DOHH2 (cell line): ENCODE data around the gene GPRC5B.

Experiments used
- H3F3A ChIP-seq: fragments of 200-600 bp; sonication (generic), shearing (Covaris generic); 2 replicates; pipeline ENCODE4 v1.6.0; 2016; ENCODE audit warnings: antibody characterized with exemption, mild to moderate bottlenecking; ENCODE audit not compliant: control insufficient read depth, insufficient read depth
- H3K27ac ChIP-seq: fragments of 200-600 bp; sonication (generic); 2 replicates; pipeline ENCODE4 v1.5.1; 2014; ENCODE audit warnings: low read depth, mild to moderate bottlenecking, low read length, moderate library complexity
- H3K27me3 ChIP-seq: fragments of 200-600 bp; sonication (generic); 2 replicates; pipeline ENCODE4 v1.6.1; 2014; ENCODE audit warnings: mild to moderate bottlenecking, low read length, mixed read lengths; ENCODE audit not compliant: control insufficient read depth
- H3K36me3 ChIP-seq: fragments of 200-600 bp; sonication (generic); 2 replicates; pipeline ENCODE4 v1.6.1; 2014; ENCODE audit warnings: mild to moderate bottlenecking, low read length, moderate library complexity, mixed read lengths; ENCODE audit not compliant: control insufficient read depth
- H3K4me1 ChIP-seq: fragments of 200-600 bp; sonication (generic); 2 replicates; pipeline ENCODE4 v1.6.1; 2014; ENCODE audit warnings: mild to moderate bottlenecking, low read length, mixed read lengths; ENCODE audit not compliant: control insufficient read depth
- H3K4me2 ChIP-seq: fragments of 200-600 bp; sonication (generic); 2 replicates; pipeline ENCODE4 v1.6.0; 2014; ENCODE audit warnings: mild to moderate bottlenecking, low read length, moderate library complexity
- H3K4me3 ChIP-seq: fragments of 200-600 bp; sonication (generic); 2 replicates; pipeline ENCODE4 v1.5.1; 2014; ENCODE audit warnings: mild to moderate bottlenecking, low read length, mixed read lengths
- H3K79me2 ChIP-seq: fragments of 200-600 bp; sonication (generic); 2 replicates; pipeline ENCODE4 v1.6.1; 2014; ENCODE audit warnings: mild to moderate bottlenecking, low read length, mixed read lengths; ENCODE audit not compliant: control insufficient read depth
- H3K9me2 ChIP-seq: fragments of 200-600 bp; sonication (generic); replicated peaks from 2 replicates; pipeline ENCODE4 v1.6.1; 2014; ENCODE audit warnings: mild to moderate bottlenecking, low read length, mixed read lengths; ENCODE audit not compliant: control insufficient read depth
- H3K9me3 ChIP-seq: fragments of 200-600 bp; sonication (generic); 2 replicates; pipeline ENCODE4 v1.6.1; 2014; ENCODE audit warnings: antibody characterized with exemption, low read length, mixed read lengths; ENCODE audit not compliant: control insufficient read depth, insufficient read depth
- H4K20me1 ChIP-seq: fragments of 200-600 bp; sonication (generic); 2 replicates; pipeline ENCODE4 v1.6.0; 2014; ENCODE audit warnings: low read depth, mild to moderate bottlenecking, antibody characterized with exemption, low read length, moderate library complexity; ENCODE audit not compliant: control insufficient read depth, insufficient read depth
- CTCF ChIP-seq: fragments of 200-600 bp; sonication (generic); IDR thresholded peaks from one replicate; pipeline ENCODE4 v1.5.1; 2014; ENCODE audit warnings: antibody characterized with exemption, mild to moderate bottlenecking, low read depth, low read length; ENCODE audit not compliant: poor library complexity, severe bottlenecking
- EZH2phosphoT487 ChIP-seq: fragments of 200-600 bp; sonication (generic); IDR thresholded peaks from 2 replicates; pipeline ENCODE4 v1.6.1; 2017; ENCODE audit warnings: borderline replicate concordance, mild to moderate bottlenecking, antibody characterized with exemption, low read length, moderate library complexity, mixed read lengths

Gene GPRC5B

GRCh38 chr16:19846436-19846835 lies 38.2 kb downstream of the GPRC5B start:
- Histone ChIP-seq H3K4me3 (no peak overlapping the region), H3F3A (no peaks in the 10 kb centered on the region), H3K36me3 (no peaks in the 10 kb centered on the region), H4K20me1 (no peaks in the 10 kb centered on the region), H3K27me3 (peaks cover 13% of the 10 kb centered on the region; the same call in 1 of the 2 replicates), H3K9me2 (no peaks in the 10 kb centered on the region), H3K4me2 (no peak overlapping the region), H3K27ac (no peak overlapping the region), H3K9me3 (no peaks in the 10 kb centered on the region), H3K79me2 (no peaks in the 10 kb centered on the region), H3K4me1 (no peaks in the 10 kb centered on the region)
- no peak for TF ChIP-seq CTCF
- TF ChIP-seq EZH2phosphoT487, result no peak

GRCh38 chr16:19844945-19845641 lies 39.6 kb downstream of the GPRC5B start:
- Histone ChIP-seq H3K4me2 (no peak overlapping the region), H3F3A (no peaks in the 10 kb centered on the region), H3K9me3 (no peaks in the 10 kb centered on the region), H3K79me2 (no peaks in the 10 kb centered on the region), H3K27me3 (peaks cover 13% of the 10 kb centered on the region; the same call in 1 of the 2 replicates), H3K9me2 (no peaks in the 10 kb centered on the region), H3K27ac (no peak overlapping the region), H3K36me3 (no peaks in the 10 kb centered on the region), H3K4me3 (no peak overlapping the region), H4K20me1 (no peaks in the 10 kb centered on the region), H3K4me1 (no peaks in the 10 kb centered on the region)
- TF ChIP-seq CTCF (no peak), EZH2phosphoT487 (no peak)

- no peak for TF ChIP-seq CTCF
- no peak for TF ChIP-seq EZH2phosphoT487
- Histone ChIP-seq H3F3A (no peaks in the 10 kb centered on the region), H3K27ac (no peak overlapping the region), H3K4me2 (no peak overlapping the region), H4K20me1 (no peaks in the 10 kb centered on the region), H3K36me3 (no peaks in the 10 kb centered on the region), H3K4me3 (no peak overlapping the region), H3K9me2 (no peaks in the 10 kb centered on the region), H3K4me1 (no peaks in the 10 kb centered on the region), H3K79me2 (no peaks in the 10 kb centered on the region), H3K27me3 (peaks cover 10% of the 10 kb centered on the region; the same call in 1 of the 2 replicates), H3K9me3 (no peaks in the 10 kb centered on the region)
Measured at GRCh38 chr16:19843371-19843770, 41.3 kb downstream of the GPRC5B start.
